Keratinocyte (primary cell): ENCODE measurements around the gene RAP1GAP. TPM values are rescaled to one million over a fixed set of nuclear protein-coding genes. Genes with fewer than 3 reads are reported as not detected.

ENCODE experiments used
- DNase-seq: peaks from one replicate; pipeline ENCODE4 v3.0.0-alpha.2; 2011; ENCODE audit warnings: low read depth, missing footprints, low spot score
- FAIRE-seq: peaks from 2 replicates; lab custom pipeline; 2011; peaks lifted over from hg19 to GRCh38; lab: Jason Lieb, UNC
- H2AFZ ChIP-seq: 2 replicates; pipeline ENCODE4 v1.6.0; 2012; ENCODE audit warnings: low read length, control low read depth, inconsistent platforms; ENCODE audit not compliant: control insufficient read depth
- H3K27ac ChIP-seq: 2 replicates; pipeline ENCODE4 v1.5.1; 2011; ENCODE audit warnings: low read length; ENCODE audit not compliant: control insufficient read depth, insufficient read depth
- H3K27me3 ChIP-seq: 3 replicates; pipeline ENCODE4 v1.6.0; 2011; ENCODE audit warnings: low read length; ENCODE audit not compliant: control insufficient read depth, insufficient read depth; ENCODE audit errors: extremely low read depth
- H3K36me3 ChIP-seq, 2 experiments: 2 replicates in 1 of 2; 3 replicates in 1 of 2; pipeline ENCODE4 v1.5.1; 2011; ENCODE audit warnings: low read length in 2 of 2, mild to moderate bottlenecking in 1 of 2; ENCODE audit not compliant: control insufficient read depth in 2 of 2, insufficient read depth in 2 of 2; ENCODE audit errors: extremely low read depth in 1 of 2
- H3K4me1 ChIP-seq: 3 replicates; pipeline ENCODE4 v1.5.1; 2011; ENCODE audit warnings: low read length; ENCODE audit not compliant: control insufficient read depth, insufficient read depth; ENCODE audit errors: extremely low read depth
- H3K4me2 ChIP-seq: 3 replicates; pipeline ENCODE4 v1.6.0; 2011; ENCODE audit warnings: low read depth, low read length; ENCODE audit not compliant: control insufficient read depth, insufficient read depth; ENCODE audit errors: extremely low read depth
- H3K4me3 ChIP-seq, 3 experiments: fragments of 200-600 bp in 1 of 3; sonication (generic) in 1 of 3; 2 replicates in 2 of 3; 3 replicates in 1 of 3; pipeline ENCODE4 v1.5.1; 2011 to 2016; ENCODE audit warnings: low read length in 3 of 3, mild to moderate bottlenecking in 3 of 3, control low read depth in 2 of 3, inconsistent platforms in 1 of 3, low read depth in 1 of 3, mixed read lengths in 1 of 3, mixed run types in 1 of 3, moderate library complexity in 1 of 3; ENCODE audit not compliant: control insufficient read depth in 2 of 3, insufficient read depth in 2 of 3; ENCODE audit errors: extremely low read depth in 1 of 3
- H3K79me2 ChIP-seq: 2 replicates; pipeline ENCODE4 v1.6.0; 2012; ENCODE audit warnings: low read length; ENCODE audit not compliant: control insufficient read depth, insufficient read depth
- H3K9ac ChIP-seq: 3 replicates; pipeline ENCODE4 v1.6.0; 2011; ENCODE audit warnings: low read length; ENCODE audit not compliant: control insufficient read depth, insufficient read depth; ENCODE audit errors: extremely low read depth
- H3K9me1 ChIP-seq: 3 replicates; pipeline ENCODE4 v1.6.0; 2011; ENCODE audit warnings: low read length; ENCODE audit not compliant: control insufficient read depth, insufficient read depth; ENCODE audit errors: extremely low read depth
- H3K9me3 ChIP-seq: 2 replicates; pipeline ENCODE4 v1.5.1; 2012; ENCODE audit warnings: low read depth, low read length; ENCODE audit not compliant: control insufficient read depth
- H4K20me1 ChIP-seq: 3 replicates; pipeline ENCODE4 v1.6.0; 2011; ENCODE audit warnings: low read length; ENCODE audit not compliant: control insufficient read depth, insufficient read depth; ENCODE audit errors: extremely low read depth
- EZH2 ChIP-seq: IDR thresholded peaks from one replicate; pipeline ENCODE4 v1.6.1; 2012; ENCODE audit warnings: inconsistent platforms, mild to moderate bottlenecking, low read length, moderate library complexity
- dilution Hi-C: fragments of 300-500 bp; cut with MboI; formaldehyde crosslinking; loops from one replicate; pipeline ENCODE4 v1.7.0; 2020; ENCODE audit warnings: low sequenced_read_pairs; ENCODE audit not compliant: extremely low pct_ligation_motif_present
- polyA plus RNA-seq, 5 experiments: library from polyadenylated mRNA; depleted of rRNA in 3 of 5; stranded (reverse) in 3 of 5; stranded (forward) in 1 of 5; unstranded in 1 of 5; fragments of >200 nt; gene quantifications; 1 replicate in 1 of 5; 2 replicates in 3 of 5; 3 replicates in 1 of 5; pipeline versions ENCODE4 v1.2.1 to v1.2.3, GENCODE V29; 2011 to 2012; ENCODE audit warnings: missing spikeins in 2 of 5, low read depth in 1 of 5, low replicate concordance in 1 of 5
- TF ChIP-seq, protein P1 (sequence below), 3 experiments: IDR thresholded peaks in 1 of 3; conservative IDR thresholded peaks in 1 of 3; optimal IDR thresholded peaks in 1 of 3; 2 replicates in 2 of 3; 3 replicates in 1 of 3; pipeline versions ENCODE3 to v1.5.1; 2011; ENCODE audit warnings: low read length in 3 of 3, mild to moderate bottlenecking in 3 of 3, moderate library complexity in 2 of 3, control low read depth in 1 of 3, inconsistent platforms in 1 of 3; ENCODE audit not compliant: insufficient read depth in 2 of 3; ENCODE audit errors: extremely low read depth in 1 of 3

RAP1GAP gene
- polyA plus RNA-seq, 1 donor (not counting 4 experiments of a cell fraction or from before 2014, with no cell fraction given), result 1.1 TPM

- H3K4me2 ChIP-seq, result no peak overlapping the region
- H3K79me2 ChIP-seq, result no peaks in the 10 kb centered on the region
- FAIRE-seq (no peak), DNase-seq (no peak)
- no peaks in the 10 kb centered on the region for H3K27me3 ChIP-seq
- no peaks in the 10 kb centered on the region for H4K20me1 ChIP-seq
- no peaks in the 10 kb centered on the region for H3K4me1 ChIP-seq
- no peaks in the 10 kb centered on the region for H3K9me3 ChIP-seq
- no peaks in the 10 kb centered on the region for H3K9me1 ChIP-seq
- H3K9ac ChIP-seq, result no peak overlapping the region
- dilution Hi-C loops, result no loop called here
- no peak overlapping the region for H3K4me3 ChIP-seq
- H2AFZ ChIP-seq, result no peak overlapping the region
- H3K27ac ChIP-seq, result no peak overlapping the region
- TF ChIP-seq, protein P1, sequence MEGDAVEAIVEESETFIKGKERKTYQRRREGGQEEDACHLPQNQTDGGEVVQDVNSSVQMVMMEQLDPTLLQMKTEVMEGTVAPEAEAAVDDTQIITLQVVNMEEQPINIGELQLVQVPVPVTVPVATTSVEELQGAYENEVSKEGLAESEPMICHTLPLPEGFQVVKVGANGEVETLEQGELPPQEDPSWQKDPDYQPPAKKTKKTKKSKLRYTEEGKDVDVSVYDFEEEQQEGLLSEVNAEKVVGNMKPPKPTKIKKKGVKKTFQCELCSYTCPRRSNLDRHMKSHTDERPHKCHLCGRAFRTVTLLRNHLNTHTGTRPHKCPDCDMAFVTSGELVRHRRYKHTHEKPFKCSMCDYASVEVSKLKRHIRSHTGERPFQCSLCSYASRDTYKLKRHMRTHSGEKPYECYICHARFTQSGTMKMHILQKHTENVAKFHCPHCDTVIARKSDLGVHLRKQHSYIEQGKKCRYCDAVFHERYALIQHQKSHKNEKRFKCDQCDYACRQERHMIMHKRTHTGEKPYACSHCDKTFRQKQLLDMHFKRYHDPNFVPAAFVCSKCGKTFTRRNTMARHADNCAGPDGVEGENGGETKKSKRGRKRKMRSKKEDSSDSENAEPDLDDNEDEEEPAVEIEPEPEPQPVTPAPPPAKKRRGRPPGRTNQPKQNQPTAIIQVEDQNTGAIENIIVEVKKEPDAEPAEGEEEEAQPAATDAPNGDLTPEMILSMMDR (optimal IDR thresholded peaks at IDR 0.05 in 1 of 3, IDR thresholded peaks at IDR 0.05 in 1 of 3, conservative IDR thresholded peaks at IDR 0.05 in 1 of 3; ENCODE audit: extremely low read depth in 1 of 3, insufficient read depth in 2 of 3, low read length in 3 of 3), result no peak
- TF ChIP-seq EZH2, result no peak
- peaks cover 11 to 16% of the 10 kb centered on the region in 2 experiments for H3K36me3 ChIP-seq
Measured at GRCh38 chr1:21700094-21700493, 30.9 kb upstream of the RAP1GAP start.

GRCh38 chr1:21696931-21697330 lies 27.8 kb upstream of the RAP1GAP start:
- Histone ChIP-seq H3K4me2 (no peak overlapping the region), H3K4me3 (no peak overlapping the region), H3K36me3 (peaks cover 22 to 25% of the 10 kb centered on the region in 2 experiments), H3K4me1 (peaks cover 3% of the 10 kb centered on the region), H3K27ac (no peak overlapping the region), H3K9me3 (no peaks in the 10 kb centered on the region), H3K79me2 (no peaks in the 10 kb centered on the region), H3K27me3 (no peaks in the 10 kb centered on the region), H3K9me1 (no peaks in the 10 kb centered on the region), H4K20me1 (no peaks in the 10 kb centered on the region), H2AFZ (no peak overlapping the region), H3K9ac (no peak overlapping the region)
- dilution Hi-C loops, result no loop called here
- TF ChIP-seq EZH2, result no peak
- TF ChIP-seq, protein P1 (optimal IDR thresholded peaks at IDR 0.05 in 1 of 3, IDR thresholded peaks at IDR 0.05 in 1 of 3, conservative IDR thresholded peaks at IDR 0.05 in 1 of 3; ENCODE audit: extremely low read depth in 1 of 3, insufficient read depth in 2 of 3, low read length in 3 of 3), result no peak
- FAIRE-seq, result no peak
- no peak for DNase-seq
